Smooth muscle cell (in vitro differentiated cells): ENCODE data around the gene PCBP2. TPM values are rescaled to one million over a fixed set of nuclear protein-coding genes. Genes with fewer than 3 reads are reported as not detected.
"Not testable (repeated sequence)": the region's sequence is repeated elsewhere in the genome, so short reads cannot be mapped to it uniquely, and the experiment has no call there.

ENCODE experiments used
- DNase-seq: peaks from one replicate; lab custom pipeline; 2025; ENCODE audit not compliant: unreplicated experiment; lab: John Stamatoyannopoulos, UW
- H2AFZ ChIP-seq: fragments of 200-600 bp; sonication (generic); 2 replicates; pipeline ENCODE4 v1.6.0; 2016; ENCODE audit warnings: antibody characterized with exemption, low read depth, mild to moderate bottlenecking
- H3F3A ChIP-seq: fragments of 200-600 bp; sonication (generic); 2 replicates; pipeline ENCODE4 v1.6.0; 2017; ENCODE audit warnings: antibody characterized with exemption, low read depth
- H3K27ac ChIP-seq: fragments of 200-600 bp; sonication (generic); 2 replicates; pipeline ENCODE4 v1.5.1; 2016; ENCODE audit warnings: low read depth, mild to moderate bottlenecking
- H3K27me3 ChIP-seq: fragments of 200-600 bp; sonication (generic); 2 replicates; pipeline ENCODE4 v1.6.1; 2016; ENCODE audit warnings: low read depth, mild to moderate bottlenecking
- H3K36me3 ChIP-seq: fragments of 200-600 bp; sonication (generic); 2 replicates; pipeline ENCODE4 v1.5.1; 2016; ENCODE audit warnings: low read depth
- H3K4me1 ChIP-seq: fragments of 200-600 bp; sonication (generic); 2 replicates; pipeline ENCODE4 v1.5.1; 2016; ENCODE audit warnings: low read depth
- H3K4me2 ChIP-seq: fragments of 200-600 bp; sonication (generic); 2 replicates; pipeline ENCODE4 v1.6.0; 2016; ENCODE audit warnings: mild to moderate bottlenecking
- H3K4me3 ChIP-seq: fragments of 200-600 bp; sonication (generic); 2 replicates; pipeline ENCODE4 v1.5.1; 2016; ENCODE audit warnings: mild to moderate bottlenecking
- H3K79me2 ChIP-seq: fragments of 200-600 bp; sonication (generic); 2 replicates; pipeline ENCODE4 v1.6.0; 2016; ENCODE audit warnings: low read depth, mild to moderate bottlenecking
- H3K9ac ChIP-seq: fragments of 200-600 bp; sonication (generic); 2 replicates; pipeline ENCODE4 v1.6.0; 2016; ENCODE audit warnings: low read depth
- H3K9me3 ChIP-seq: fragments of 200-600 bp; sonication (generic); replicated peaks from 2 replicates; pipeline ENCODE4 v1.5.1; 2016; ENCODE audit warnings: low read depth
- H4K20me1 ChIP-seq: fragments of 200-600 bp; sonication (generic); 2 replicates; pipeline ENCODE4 v1.6.0; 2016; ENCODE audit warnings: low read depth
- CTCF ChIP-seq: fragments of 200-600 bp; sonication (generic); IDR thresholded peaks from 2 replicates; pipeline ENCODE4 v1.5.1; 2017; ENCODE audit warnings: borderline replicate concordance, mild to moderate bottlenecking, antibody characterized with exemption; ENCODE audit not compliant: insufficient read depth, poor library complexity, severe bottlenecking
- WGBS: methylation state at CpG from one replicate; pipeline ENCODE4 v1.1.7; 2016; ENCODE audit warnings: low lambda C conversion rate; 5-methylcytosine and 5-hydroxymethylcytosine counted together
- polyA plus RNA-seq: library from polyadenylated mRNA; unstranded; fragments of >200 nt; fragmentation: Nextera tagmentation; extraction: Ambion mirVana; gene quantifications from 2 replicates; pipeline ENCODE4 v1.2.1, GENCODE V29; 2016
- total RNA-seq: library from RNA; depleted of rRNA; stranded (reverse); fragments of >200 nt; gene quantifications from 2 replicates; pipeline ENCODE4 v1.2.3, GENCODE V29; 2014

The PCBP2 gene
- total and polyA plus RNA-seq, 2 experiments from 2014 or later = 90.8 to 306 TPM

GRCh38 chr12:53418221-53418620 is 33.7 kb upstream of the PCBP2 start:
- Histone ChIP-seq H2AFZ (no peak overlapping the region), H3K9ac (no peak overlapping the region), H3K27me3 (no peaks in the 10 kb centered on the region), H3F3A (peaks cover 8% of the 10 kb centered on the region), H3K79me2 (no peaks in the 10 kb centered on the region), H3K4me3 (no peak overlapping the region), H4K20me1 (peaks cover 7% of the 10 kb centered on the region), H3K4me1 (peaks cover 37% of the 10 kb centered on the region), H3K4me2 (no peak overlapping the region), H3K36me3 (no peaks in the 10 kb centered on the region), H3K9me3 (no peaks in the 10 kb centered on the region), H3K27ac (no peak overlapping the region)
- DNase-seq = no peak
- WGBS = 92% methylated on average over 3 of the region's 3 CpGs
- TF ChIP-seq CTCF = no peak

DNA sequence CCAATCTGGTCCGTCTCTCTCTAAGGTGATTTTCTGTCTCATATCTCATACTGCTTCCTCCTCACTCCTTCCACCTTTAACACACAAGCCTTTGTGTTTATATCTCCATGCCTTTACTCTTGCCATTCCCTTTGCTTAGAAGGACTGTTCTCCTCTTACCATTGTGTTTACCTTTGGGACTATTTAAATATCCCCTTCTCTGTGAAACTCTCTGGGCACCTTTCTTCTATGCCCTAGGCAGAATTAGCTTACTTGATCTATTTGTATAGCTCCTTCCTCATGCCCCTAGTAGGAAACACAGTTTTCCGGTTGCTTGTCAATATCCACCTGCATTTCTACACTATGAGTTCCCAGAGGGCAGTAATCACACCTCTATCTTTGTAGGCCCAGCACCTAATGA is 32.1 kb upstream of the PCBP2 start:
- no peak overlapping the region for H2AFZ ChIP-seq
- 87% methylated on average over 2 of the region's 2 CpGs for WGBS
- no peak for TF ChIP-seq CTCF
- no peak for DNase-seq
- no peak overlapping the region for H3K9ac ChIP-seq
- no peaks in the 10 kb centered on the region for H3K9me3 ChIP-seq
- H3K4me2 ChIP-seq = no peak overlapping the region
- H3K27me3 ChIP-seq = no peaks in the 10 kb centered on the region
- H4K20me1 ChIP-seq = peaks cover 4% of the 10 kb centered on the region
- H3K4me1 ChIP-seq = peaks cover 25% of the 10 kb centered on the region
- peaks cover 5% of the 10 kb centered on the region for H3F3A ChIP-seq
- H3K27ac ChIP-seq = no peak overlapping the region
- H3K36me3 ChIP-seq = no peaks in the 10 kb centered on the region
- no peaks in the 10 kb centered on the region for H3K79me2 ChIP-seq
- H3K4me3 ChIP-seq = no peak overlapping the region

- not testable (repeated sequence) for H3F3A ChIP-seq, H3K9ac ChIP-seq, DNase-seq, H3K36me3 ChIP-seq, H4K20me1 ChIP-seq, H3K79me2 ChIP-seq, H2AFZ ChIP-seq, H3K27me3 ChIP-seq, H3K4me3 ChIP-seq, H3K9me3 ChIP-seq, H3K4me2 ChIP-seq, H3K27ac ChIP-seq
- H3K4me1 ChIP-seq = peaks cover 14% of the 10 kb centered on the region
- 95% methylated on average over 10 of the region's 12 CpGs for WGBS
Observed at GRCh38 chr12:53422247-53422646, 29.7 kb upstream of the PCBP2 start.

DNA sequence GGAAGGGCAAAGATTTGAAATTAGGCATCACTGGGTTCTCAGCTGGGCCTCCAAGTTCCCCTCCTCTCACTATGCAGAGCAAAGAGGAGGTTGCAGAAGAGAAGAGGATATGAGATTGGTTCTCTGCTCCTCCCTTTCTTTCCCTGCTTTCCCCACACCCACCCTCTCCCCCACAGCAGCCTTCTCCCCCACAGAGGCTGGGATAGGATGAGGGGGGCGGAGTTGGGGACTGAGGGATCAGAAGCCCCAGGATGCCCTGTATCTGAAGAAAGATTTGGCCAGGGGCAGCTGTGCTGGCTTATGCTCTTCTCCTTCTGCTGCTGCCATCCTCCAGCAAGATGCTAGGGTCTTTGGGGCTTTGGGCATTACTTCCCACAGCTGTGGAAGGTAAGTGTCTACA is 28.3 kb upstream of the PCBP2 start, which contains the start of gene AMHR2:
Gene AMHR2 (plus strand): TSS at position 259 of the 400 bp plus-strand sequence. CDS start 80 bp downstream, at position 339.
- 100% methylated on average over 1 of the region's 1 CpG for WGBS
- Histone ChIP-seq H4K20me1 (no peaks in the 10 kb centered on the region), H3K4me1 (peaks cover 14% of the 10 kb centered on the region), H3K9ac (no peak within 1 kb of the TSS), H3K27ac (no peak within 1 kb of the TSS), H3K79me2 (no peaks in the 10 kb centered on the region), H3K36me3 (no peaks in the 10 kb centered on the region), H3K9me3 (no peaks in the 10 kb centered on the region), H3K4me2 (no peak within 1 kb of the TSS), H3K27me3 (no peaks in the 10 kb centered on the region), H2AFZ (no peak within 1 kb of the TSS), H3K4me3 (no peak within 1 kb of the TSS), H3F3A (peaks cover 5% of the 10 kb centered on the region)
- DNase-seq = no peak
- TF ChIP-seq CTCF = no peak
